ENCODE measurements around the gene SLC44A4. TPM values are rescaled to one million over a fixed set of nuclear protein-coding genes. Genes with fewer than 3 reads are reported as not detected.

Gene SLC44A4
- total and polyA plus RNA-seq, 9 of the 15 experiments (the other 6 are each of a cell fraction or from before 2014, with no cell fraction given): 7.9 to 18.6 (median 11.2) TPM

DNA sequence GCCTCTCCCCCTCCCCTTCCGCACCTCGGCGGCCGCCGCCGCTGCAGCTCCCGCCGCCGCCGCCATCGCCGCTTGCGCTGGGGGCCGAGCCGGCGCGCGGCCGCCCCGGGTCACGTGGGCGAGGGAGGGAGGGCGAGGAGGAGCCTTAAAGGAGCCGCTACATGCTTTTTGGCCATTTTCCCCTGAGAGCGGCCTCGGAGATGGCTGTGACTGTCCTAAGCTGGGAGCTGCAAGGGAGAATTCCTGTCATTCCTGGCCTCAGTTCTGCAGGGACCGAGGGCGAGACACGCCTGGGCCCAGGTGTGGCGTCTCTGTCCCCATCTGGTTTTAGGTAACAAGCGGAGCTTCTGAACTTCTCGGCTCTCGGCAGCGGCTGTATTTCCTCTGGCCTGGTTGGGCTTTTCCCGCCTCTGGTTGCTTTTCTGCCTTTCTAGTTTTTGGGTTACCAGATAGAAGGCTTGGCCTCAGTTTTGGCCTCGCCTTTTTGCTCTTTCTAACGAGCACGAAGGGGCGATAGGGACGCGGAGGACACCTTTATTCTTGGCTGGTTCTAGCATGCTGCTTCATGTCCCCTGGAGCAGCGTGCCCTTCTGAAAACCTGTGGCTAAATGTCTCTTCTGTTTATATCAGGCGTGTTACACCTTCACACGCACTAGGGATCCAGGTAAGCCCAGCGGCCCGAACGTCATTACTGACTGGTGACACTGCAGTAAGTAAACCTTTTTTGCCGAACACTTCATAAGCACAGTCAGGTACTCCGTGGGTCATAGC is 19.0 kb upstream of the SLC44A4 start, which contains the start of gene EHMT2 (continued):
- TF ChIP-seq, protein P1, sequence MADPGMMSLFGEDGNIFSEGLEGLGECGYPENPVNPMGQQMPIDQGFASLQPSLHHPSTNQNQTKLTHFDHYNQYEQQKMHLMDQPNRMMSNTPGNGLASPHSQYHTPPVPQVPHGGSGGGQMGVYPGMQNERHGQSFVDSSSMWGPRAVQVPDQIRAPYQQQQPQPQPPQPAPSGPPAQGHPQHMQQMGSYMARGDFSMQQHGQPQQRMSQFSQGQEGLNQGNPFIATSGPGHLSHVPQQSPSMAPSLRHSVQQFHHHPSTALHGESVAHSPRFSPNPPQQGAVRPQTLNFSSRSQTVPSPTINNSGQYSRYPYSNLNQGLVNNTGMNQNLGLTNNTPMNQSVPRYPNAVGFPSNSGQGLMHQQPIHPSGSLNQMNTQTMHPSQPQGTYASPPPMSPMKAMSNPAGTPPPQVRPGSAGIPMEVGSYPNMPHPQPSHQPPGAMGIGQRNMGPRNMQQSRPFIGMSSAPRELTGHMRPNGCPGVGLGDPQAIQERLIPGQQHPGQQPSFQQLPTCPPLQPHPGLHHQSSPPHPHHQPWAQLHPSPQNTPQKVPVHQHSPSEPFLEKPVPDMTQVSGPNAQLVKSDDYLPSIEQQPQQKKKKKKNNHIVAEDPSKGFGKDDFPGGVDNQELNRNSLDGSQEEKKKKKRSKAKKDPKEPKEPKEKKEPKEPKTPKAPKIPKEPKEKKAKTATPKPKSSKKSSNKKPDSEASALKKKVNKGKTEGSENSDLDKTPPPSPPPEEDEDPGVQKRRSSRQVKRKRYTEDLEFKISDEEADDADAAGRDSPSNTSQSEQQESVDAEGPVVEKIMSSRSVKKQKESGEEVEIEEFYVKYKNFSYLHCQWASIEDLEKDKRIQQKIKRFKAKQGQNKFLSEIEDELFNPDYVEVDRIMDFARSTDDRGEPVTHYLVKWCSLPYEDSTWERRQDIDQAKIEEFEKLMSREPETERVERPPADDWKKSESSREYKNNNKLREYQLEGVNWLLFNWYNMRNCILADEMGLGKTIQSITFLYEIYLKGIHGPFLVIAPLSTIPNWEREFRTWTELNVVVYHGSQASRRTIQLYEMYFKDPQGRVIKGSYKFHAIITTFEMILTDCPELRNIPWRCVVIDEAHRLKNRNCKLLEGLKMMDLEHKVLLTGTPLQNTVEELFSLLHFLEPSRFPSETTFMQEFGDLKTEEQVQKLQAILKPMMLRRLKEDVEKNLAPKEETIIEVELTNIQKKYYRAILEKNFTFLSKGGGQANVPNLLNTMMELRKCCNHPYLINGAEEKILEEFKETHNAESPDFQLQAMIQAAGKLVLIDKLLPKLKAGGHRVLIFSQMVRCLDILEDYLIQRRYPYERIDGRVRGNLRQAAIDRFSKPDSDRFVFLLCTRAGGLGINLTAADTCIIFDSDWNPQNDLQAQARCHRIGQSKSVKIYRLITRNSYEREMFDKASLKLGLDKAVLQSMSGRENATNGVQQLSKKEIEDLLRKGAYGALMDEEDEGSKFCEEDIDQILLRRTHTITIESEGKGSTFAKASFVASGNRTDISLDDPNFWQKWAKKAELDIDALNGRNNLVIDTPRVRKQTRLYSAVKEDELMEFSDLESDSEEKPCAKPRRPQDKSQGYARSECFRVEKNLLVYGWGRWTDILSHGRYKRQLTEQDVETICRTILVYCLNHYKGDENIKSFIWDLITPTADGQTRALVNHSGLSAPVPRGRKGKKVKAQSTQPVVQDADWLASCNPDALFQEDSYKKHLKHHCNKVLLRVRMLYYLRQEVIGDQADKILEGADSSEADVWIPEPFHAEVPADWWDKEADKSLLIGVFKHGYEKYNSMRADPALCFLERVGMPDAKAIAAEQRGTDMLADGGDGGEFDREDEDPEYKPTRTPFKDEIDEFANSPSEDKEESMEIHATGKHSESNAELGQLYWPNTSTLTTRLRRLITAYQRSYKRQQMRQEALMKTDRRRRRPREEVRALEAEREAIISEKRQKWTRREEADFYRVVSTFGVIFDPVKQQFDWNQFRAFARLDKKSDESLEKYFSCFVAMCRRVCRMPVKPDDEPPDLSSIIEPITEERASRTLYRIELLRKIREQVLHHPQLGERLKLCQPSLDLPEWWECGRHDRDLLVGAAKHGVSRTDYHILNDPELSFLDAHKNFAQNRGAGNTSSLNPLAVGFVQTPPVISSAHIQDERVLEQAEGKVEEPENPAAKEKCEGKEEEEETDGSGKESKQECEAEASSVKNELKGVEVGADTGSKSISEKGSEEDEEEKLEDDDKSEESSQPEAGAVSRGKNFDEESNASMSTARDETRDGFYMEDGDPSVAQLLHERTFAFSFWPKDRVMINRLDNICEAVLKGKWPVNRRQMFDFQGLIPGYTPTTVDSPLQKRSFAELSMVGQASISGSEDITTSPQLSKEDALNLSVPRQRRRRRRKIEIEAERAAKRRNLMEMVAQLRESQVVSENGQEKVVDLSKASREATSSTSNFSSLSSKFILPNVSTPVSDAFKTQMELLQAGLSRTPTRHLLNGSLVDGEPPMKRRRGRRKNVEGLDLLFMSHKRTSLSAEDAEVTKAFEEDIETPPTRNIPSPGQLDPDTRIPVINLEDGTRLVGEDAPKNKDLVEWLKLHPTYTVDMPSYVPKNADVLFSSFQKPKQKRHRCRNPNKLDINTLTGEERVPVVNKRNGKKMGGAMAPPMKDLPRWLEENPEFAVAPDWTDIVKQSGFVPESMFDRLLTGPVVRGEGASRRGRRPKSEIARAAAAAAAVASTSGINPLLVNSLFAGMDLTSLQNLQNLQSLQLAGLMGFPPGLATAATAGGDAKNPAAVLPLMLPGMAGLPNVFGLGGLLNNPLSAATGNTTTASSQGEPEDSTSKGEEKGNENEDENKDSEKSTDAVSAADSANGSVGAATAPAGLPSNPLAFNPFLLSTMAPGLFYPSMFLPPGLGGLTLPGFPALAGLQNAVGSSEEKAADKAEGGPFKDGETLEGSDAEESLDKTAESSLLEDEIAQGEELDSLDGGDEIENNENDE (IDR thresholded peaks at IDR 0.05; ENCODE audit: low read depth, low read length): no peak
- no peak for TF ChIP-seq ZNF121 (CRISPR knock-in tag; conservative IDR thresholded peaks at IDR 0.05)
- TF ChIP-seq CEBPB (tag; IDR thresholded peaks at IDR 0.05): no peak
- TF ChIP-seq KHSRP (IDR thresholded peaks at IDR 0.05): no peak
- 0 out of 2 replicates have a peak, but pooled peaks have one; percentile 0 for TF ChIP-seq ZBED1 (IDR thresholded peaks at IDR 0.05)
- TF ChIP-seq NUFIP1 (IDR thresholded peaks at IDR 0.05; ENCODE audit: partially characterized antibody): no peak
- peak; percentile 84 for TF ChIP-seq POLR2A (conservative IDR thresholded peaks at IDR 0.05)
- TF ChIP-seq, protein P2, sequence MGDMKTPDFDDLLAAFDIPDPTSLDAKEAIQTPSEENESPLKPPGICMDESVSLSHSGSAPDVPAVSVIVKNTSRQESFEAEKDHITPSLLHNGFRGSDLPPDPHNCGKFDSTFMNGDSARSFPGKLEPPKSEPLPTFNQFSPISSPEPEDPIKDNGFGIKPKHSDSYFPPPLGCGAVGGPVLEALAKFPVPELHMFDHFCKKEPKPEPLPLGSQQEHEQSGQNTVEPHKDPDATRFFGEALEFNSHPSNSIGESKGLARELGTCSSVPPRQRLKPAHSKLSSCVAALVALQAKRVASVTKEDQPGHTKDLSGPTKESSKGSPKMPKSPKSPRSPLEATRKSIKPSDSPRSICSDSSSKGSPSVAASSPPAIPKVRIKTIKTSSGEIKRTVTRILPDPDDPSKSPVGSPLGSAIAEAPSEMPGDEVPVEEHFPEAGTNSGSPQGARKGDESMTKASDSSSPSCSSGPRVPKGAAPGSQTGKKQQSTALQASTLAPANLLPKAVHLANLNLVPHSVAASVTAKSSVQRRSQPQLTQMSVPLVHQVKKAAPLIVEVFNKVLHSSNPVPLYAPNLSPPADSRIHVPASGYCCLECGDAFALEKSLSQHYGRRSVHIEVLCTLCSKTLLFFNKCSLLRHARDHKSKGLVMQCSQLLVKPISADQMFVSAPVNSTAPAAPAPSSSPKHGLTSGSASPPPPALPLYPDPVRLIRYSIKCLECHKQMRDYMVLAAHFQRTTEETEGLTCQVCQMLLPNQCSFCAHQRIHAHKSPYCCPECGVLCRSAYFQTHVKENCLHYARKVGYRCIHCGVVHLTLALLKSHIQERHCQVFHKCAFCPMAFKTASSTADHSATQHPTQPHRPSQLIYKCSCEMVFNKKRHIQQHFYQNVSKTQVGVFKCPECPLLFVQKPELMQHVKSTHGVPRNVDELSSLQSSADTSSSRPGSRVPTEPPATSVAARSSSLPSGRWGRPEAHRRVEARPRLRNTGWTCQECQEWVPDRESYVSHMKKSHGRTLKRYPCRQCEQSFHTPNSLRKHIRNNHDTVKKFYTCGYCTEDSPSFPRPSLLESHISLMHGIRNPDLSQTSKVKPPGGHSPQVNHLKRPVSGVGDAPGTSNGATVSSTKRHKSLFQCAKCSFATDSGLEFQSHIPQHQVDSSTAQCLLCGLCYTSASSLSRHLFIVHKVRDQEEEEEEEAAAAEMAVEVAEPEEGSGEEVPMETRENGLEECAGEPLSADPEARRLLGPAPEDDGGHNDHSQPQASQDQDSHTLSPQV (IDR thresholded peaks at IDR 0.05): no peak
- peak; percentile 82 for TF ChIP-seq POLR2G (IDR thresholded peaks at IDR 0.05; ENCODE audit: low read depth, low read length)
- no peak for TF ChIP-seq TEAD2 (tag; IDR thresholded peaks at IDR 0.05)
- TF ChIP-seq, protein P3, sequence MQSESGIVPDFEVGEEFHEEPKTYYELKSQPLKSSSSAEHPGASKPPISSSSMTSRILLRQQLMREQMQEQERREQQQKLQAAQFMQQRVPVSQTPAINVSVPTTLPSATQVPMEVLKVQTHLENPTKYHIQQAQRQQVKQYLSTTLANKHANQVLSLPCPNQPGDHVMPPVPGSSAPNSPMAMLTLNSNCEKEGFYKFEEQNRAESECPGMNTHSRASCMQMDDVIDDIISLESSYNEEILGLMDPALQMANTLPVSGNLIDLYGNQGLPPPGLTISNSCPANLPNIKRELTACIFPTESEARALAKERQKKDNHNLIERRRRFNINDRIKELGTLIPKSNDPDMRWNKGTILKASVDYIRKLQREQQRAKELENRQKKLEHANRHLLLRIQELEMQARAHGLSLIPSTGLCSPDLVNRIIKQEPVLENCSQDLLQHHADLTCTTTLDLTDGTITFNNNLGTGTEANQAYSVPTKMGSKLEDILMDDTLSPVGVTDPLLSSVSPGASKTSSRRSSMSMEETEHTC (IDR thresholded peaks at IDR 0.05): peak; percentile 2; the same call in 1 of the 2 replicates
- TF ChIP-seq ZC3H11A (IDR thresholded peaks at IDR 0.05; ENCODE audit: low read depth, low read length): no peak
